GM12878 (cell line): Measurements from ENCODE around the gene YY1. TPM values are rescaled to one million over a fixed set of nuclear protein-coding genes. Genes with fewer than 3 reads are reported as not detected.
"Not testable (repeated sequence)": the region's sequence is repeated elsewhere in the genome, so short reads cannot be mapped to it uniquely, and the experiment has no call there.

Source experiments
- ATAC-seq: fragments of 200-7000 bp; cut with Tn5 transposase; 3 replicates; pipeline ENCODE4 v1.9.1; 2020; ENCODE audit warnings: mild to moderate bottlenecking, moderate library complexity
- BruUV-seq: library from RNA; stranded (reverse); fragments of 400-500 nt; replicated peaks from 2 replicates; lab custom pipeline; 2021; lab: Mats Ljungman, UMichigan
- CTCF ChIA-PET: fragments of 300-600 bp; sonication (Branson Sonifier 250); formaldehyde crosslinking; extraction: SDS; loops from one replicate; lab custom pipeline; 2021; ENCODE audit warnings: inconsistent platforms; lab: Yijun Ruan, JAX
- POLR2A ChIA-PET: fragments of 350-600 bp; formaldehyde crosslinking; extraction: SDS; loops from one replicate; lab custom pipeline; 2021; ENCODE audit warnings: inconsistent platforms; lab: Charles Lee
- RAD21 ChIA-PET: fragments of 300-600 bp; sonication (Branson Sonifier 250); formaldehyde crosslinking; loops from one replicate; lab custom pipeline; 2023; ENCODE audit warnings: antibody characterized with exemption; ENCODE audit not compliant: unreplicated experiment; lab: Charles Lee
- SMC1A ChIA-PET: fragments of 300-600 bp; sonication (Branson Sonifier 250); formaldehyde crosslinking; loops from one replicate; lab custom pipeline; 2023; ENCODE audit not compliant: unreplicated experiment, uncharacterized antibody; lab: Charles Lee
- DNase-seq: peaks from one replicate; pipeline ENCODE4 v3.0.0-alpha.2; 2011; ENCODE audit warnings: low read depth, low spot score
- FAIRE-seq: peaks from 3 replicates; lab custom pipeline; 2011; peaks lifted over from hg19 to GRCh38; lab: Jason Lieb, UNC
- H2AFZ ChIP-seq: 2 replicates; pipeline ENCODE4 v1.6.0; 2011; ENCODE audit warnings: low read depth, low read length, control low read depth; ENCODE audit not compliant: control insufficient read depth
- H3K27ac ChIP-seq: 2 replicates; pipeline ENCODE4 v1.5.1; 2011; ENCODE audit warnings: control low read depth; ENCODE audit not compliant: control insufficient read depth, insufficient read depth
- H3K27me3 ChIP-seq, 2 experiments: replicated peaks in 1 of 2; 2 replicates each; pipeline versions ENCODE4 v1.6.0 to v1.6.1; 2011; ENCODE audit warnings: low read length in 1 of 2; ENCODE audit not compliant: control insufficient read depth in 2 of 2, insufficient read depth in 2 of 2
- H3K36me3 ChIP-seq, 2 experiments: 2 replicates each; pipeline ENCODE4 v1.5.1; 2011; ENCODE audit warnings: low read length in 1 of 2; ENCODE audit not compliant: control insufficient read depth in 2 of 2, insufficient read depth in 2 of 2
- H3K4me1 ChIP-seq: 2 replicates; pipeline ENCODE4 v1.6.1; 2011; ENCODE audit warnings: mild to moderate bottlenecking, low read length, moderate library complexity, mixed read lengths; ENCODE audit not compliant: control insufficient read depth, insufficient read depth
- H3K4me2 ChIP-seq: 2 replicates; pipeline ENCODE4 v1.6.0; 2011; ENCODE audit warnings: control low read depth; ENCODE audit not compliant: control insufficient read depth, insufficient read depth
- H3K4me3 ChIP-seq: fragments of 200-600 bp; sonication (generic); 2 replicates; pipeline ENCODE4 v1.5.1; 2016
- H3K79me2 ChIP-seq: 2 replicates; pipeline ENCODE4 v1.6.0; 2011; ENCODE audit warnings: low read length; ENCODE audit not compliant: control insufficient read depth, insufficient read depth
- H3K9ac ChIP-seq: 2 replicates; pipeline ENCODE4 v1.8.0; 2011; ENCODE audit warnings: low read length, control low read depth, mixed read lengths; ENCODE audit not compliant: control insufficient read depth, insufficient read depth
- H3K9me3 ChIP-seq: replicated peaks from 3 replicates; pipeline ENCODE4 v1.5.1; 2011; ENCODE audit warnings: mild to moderate bottlenecking, low read length; ENCODE audit not compliant: control insufficient read depth, insufficient read depth
- H4K20me1 ChIP-seq: 2 replicates; pipeline ENCODE4 v1.6.0; 2011; ENCODE audit not compliant: control insufficient read depth, insufficient read depth
- CBX3 ChIP-seq: fragments of 200-600 bp; sonication (generic); IDR thresholded peaks from 2 replicates; pipeline ENCODE4 v1.6.1; 2016; ENCODE audit warnings: low read depth, borderline replicate concordance
- CREB1 ChIP-seq: IDR thresholded peaks from 2 replicates; pipeline ENCODE4 v1.6.1; 2012; ENCODE audit warnings: low read depth, mild to moderate bottlenecking, inconsistent platforms
- DPF2 ChIP-seq: fragments of 450-650 bp; IDR thresholded peaks from 2 replicates; pipeline ENCODE4 v1.6.1; 2017; ENCODE audit warnings: mild to moderate bottlenecking
- FOXK2 ChIP-seq: fragments of 450-650 bp; IDR thresholded peaks from 2 replicates; pipeline ENCODE4 v1.6.1; 2017; ENCODE audit warnings: mild to moderate bottlenecking, moderate library complexity
- IRF5 ChIP-seq: fragments of 450-650 bp; IDR thresholded peaks from 2 replicates; pipeline ENCODE4 v1.6.1; 2017; ENCODE audit warnings: borderline replicate concordance
- JUNB ChIP-seq: IDR thresholded peaks from 2 replicates; pipeline ENCODE4 v1.6.1; 2016; ENCODE audit warnings: antibody characterized with exemption, mild to moderate bottlenecking
- RAD21 ChIP-seq: IDR thresholded peaks from 2 replicates; pipeline ENCODE4 v1.6.1; 2011; ENCODE audit warnings: mild to moderate bottlenecking, low read depth, low read length, moderate library complexity; ENCODE audit not compliant: insufficient read depth
- SUPT20H ChIP-seq: IDR thresholded peaks from 2 replicates; pipeline ENCODE4 v1.6.1; 2011; ENCODE audit warnings: low read depth, mild to moderate bottlenecking, low read length, moderate library complexity, borderline replicate concordance; ENCODE audit not compliant: control insufficient read depth
- ZNF592 ChIP-seq: fragments of 450-650 bp; IDR thresholded peaks from 2 replicates; pipeline ENCODE4 v1.6.1; 2017; ENCODE audit warnings: mild to moderate bottlenecking, moderate library complexity
- WGBS: methylation state at CpG from one replicate; pipeline ENCODE4 v1.1.6; 2016; ENCODE audit warnings: low lambda C conversion rate; ENCODE audit not compliant: insufficient replicate concordance, insufficient coverage; ENCODE audit errors: missing lambda C conversion rate; 5-methylcytosine and 5-hydroxymethylcytosine counted together
- in situ Hi-C: fragments of 300-500 bp; cut with MboI; formaldehyde crosslinking; loops from 9 replicates; pipeline ENCODE4 v1.14.3; 2018; ENCODE audit warnings: mixed read lengths
- intact Hi-C: fragments of 100-400 bp; cut with micrococcal nuclease; formaldehyde crosslinking; loops from one replicate; pipeline ENCODE4 v1.14.2; 2022; ENCODE audit not compliant: unreplicated experiment
- polyA plus RNA-seq, 11 experiments: library from polyadenylated mRNA; depleted of rRNA in 4 of 11; unstranded in 6 of 11; stranded (reverse) in 5 of 11; fragments of >200 nt; fragmentation: Nextera tagmentation in 4 of 11; fragmentation: Illumina TruSeq in 1 of 11; extraction: Ambion mirVana in 4 of 11; extraction: Trizol in 1 of 11; gene quantifications; 1 replicate in 1 of 11; 2 replicates in 10 of 11; pipeline versions ENCODE4 v1.2.1 to v1.2.3, GENCODE V29; 2011 to 2016; ENCODE audit warnings: inconsistent platforms in 2 of 11, missing spikeins in 2 of 11, low read depth in 1 of 11
- total RNA-seq, 4 experiments: library from RNA; depleted of rRNA in 3 of 4; stranded (reverse); fragments of >200 nt in 3 of 4; fragmentation: Illumina TruSeq in 1 of 4; extraction: Trizol in 1 of 4; gene quantifications; 2 replicates each; pipeline versions ENCODE4 v1.2.1 to v1.2.3, GENCODE V29; 2013 to 2021

Gene YY1
- total and polyA plus RNA-seq, 10 of the 15 experiments (the other 5 are each of a cell fraction or from before 2014, with no cell fraction given) = 23.7 to 74.0 (median 39.9) TPM

GRCh38 chr14:100287202-100287997, 48.5 kb downstream of the YY1 start (continued):
- no peak for TF ChIP-seq ZNF592
- TF ChIP-seq FOXK2 = no peak
- TF ChIP-seq JUNB = no peak
- no peak for TF ChIP-seq SUPT20H
- no peak for TF ChIP-seq RAD21
- TF ChIP-seq DPF2 = no peak
- TF ChIP-seq CREB1 = no peak
- TF ChIP-seq CBX3 = no peak
- no peak for TF ChIP-seq IRF5
- TF ChIP-seq, all 136 proteins: peak for 0

GRCh38 chr14:100287998-100288295, 49.0 kb downstream of the YY1 start:
- RAD21 ChIA-PET, BruUV-seq, H3K4me3 ChIP-seq, H3K9me3 ChIP-seq, SMC1A ChIA-PET, H3K27ac ChIP-seq, H3K9ac ChIP-seq, H2AFZ ChIP-seq, intact Hi-C loops, FAIRE-seq, H3K79me2 ChIP-seq, H4K20me1 ChIP-seq, ATAC-seq, H3K36me3 ChIP-seq, H3K4me2 ChIP-seq, H3K27me3 ChIP-seq, DNase-seq, H3K4me1 ChIP-seq: not testable (repeated sequence)
- ChIA-PET POLR2A (interaction anchor here (0.6 kb wide), 1 partner anchor 52 kb away, joined by 8 read pairs; no protein-coding TSS in a partner anchor), CTCF (interaction anchor here (1.2 to 1.6 kb wide), 2 partner anchors 9 to 38 kb away, joined by 3 to 5 read pairs; no protein-coding TSS in a partner anchor)
- WGBS = 83% methylated on average over 8 of the region's 8 CpGs
- in situ Hi-C loops = loop anchor here (10.0 kb wide), 1 partner anchor 357 kb away; no protein-coding TSS in a partner anchor
